OCI-LY1 (cell line): ENCODE results near the gene RAVER1.

ENCODE experiments used
- H2AFZ ChIP-seq: fragments of 200-600 bp; sonication (generic), shearing (Covaris generic); 2 replicates; pipeline ENCODE4 v1.6.0; 2014; ENCODE audit warnings: antibody characterized with exemption, mild to moderate bottlenecking, low read length
- H3F3A ChIP-seq: fragments of 200-600 bp; sonication (generic), shearing (Covaris generic); 2 replicates; pipeline ENCODE4 v1.6.0; 2014; ENCODE audit warnings: mild to moderate bottlenecking, antibody characterized with exemption, low read length, moderate library complexity; ENCODE audit not compliant: insufficient read depth
- H3K27ac ChIP-seq: fragments of 200-600 bp; sonication (generic); 2 replicates; pipeline ENCODE4 v1.5.1; 2014; ENCODE audit warnings: low read length, mixed run types, mild to moderate bottlenecking, low read depth; ENCODE audit not compliant: poor library complexity, severe bottlenecking
- H3K27me3 ChIP-seq: fragments of 200-600 bp; sonication (generic); 2 replicates; pipeline ENCODE4 v1.6.0; 2014; ENCODE audit warnings: antibody characterized with exemption, mild to moderate bottlenecking, low read length, moderate library complexity; ENCODE audit not compliant: insufficient read depth
- H3K36me3 ChIP-seq: fragments of 200-600 bp; sonication (generic); 2 replicates; pipeline ENCODE4 v1.6.1; 2014; ENCODE audit warnings: mild to moderate bottlenecking, antibody characterized with exemption, low read length, moderate library complexity, mixed read lengths; ENCODE audit not compliant: insufficient read depth
- H3K4me1 ChIP-seq: fragments of 200-600 bp; sonication (generic); 2 replicates; pipeline ENCODE4 v1.5.1; 2014; ENCODE audit warnings: mild to moderate bottlenecking, low read length, moderate library complexity; ENCODE audit not compliant: insufficient read depth, severe bottlenecking
- H3K4me2 ChIP-seq: fragments of 200-600 bp; sonication (generic), shearing (Covaris generic); 2 replicates; pipeline ENCODE4 v1.6.1; 2014; ENCODE audit warnings: low read length
- H3K4me3 ChIP-seq: fragments of 200-600 bp; sonication (generic); 2 replicates; pipeline ENCODE4 v1.5.1; 2014; ENCODE audit warnings: low read length, low read depth, mild to moderate bottlenecking, mixed read lengths; ENCODE audit not compliant: poor library complexity, severe bottlenecking
- H3K79me2 ChIP-seq: fragments of 200-600 bp; shearing (Covaris generic); 2 replicates; pipeline ENCODE4 v1.6.1; 2016; ENCODE audit warnings: mixed run types, low read length, mixed read lengths; ENCODE audit not compliant: insufficient read depth
- H3K9ac ChIP-seq: fragments of 200-600 bp; sonication (generic), shearing (Covaris generic); 2 replicates; pipeline ENCODE4 v1.6.1; 2014; ENCODE audit warnings: mild to moderate bottlenecking, low read length, mixed read lengths
- H3K9me2 ChIP-seq: fragments of 200-600 bp; sonication (generic), shearing (Covaris generic); 2 replicates; pipeline ENCODE4 v1.6.1; 2014; ENCODE audit warnings: low read depth, mild to moderate bottlenecking, low read length, mixed read lengths
- H3K9me3 ChIP-seq: fragments of 200-600 bp; shearing (Covaris generic); 2 replicates; pipeline ENCODE4 v1.6.1; 2014; ENCODE audit warnings: low read length, mixed read lengths
- H4K20me1 ChIP-seq: fragments of 200-600 bp; sonication (generic), shearing (Covaris generic); 2 replicates; pipeline ENCODE4 v1.6.0; 2016; ENCODE audit warnings: mild to moderate bottlenecking, low read length; ENCODE audit not compliant: insufficient read depth
- EZH2 ChIP-seq: fragments of 200-600 bp; sonication (generic), shearing (Covaris generic); IDR thresholded peaks from 2 replicates; pipeline ENCODE4 v1.8.0; 2017; ENCODE audit warnings: borderline replicate concordance, mixed run types, mild to moderate bottlenecking, antibody characterized with exemption, low read length, moderate library complexity, mixed read lengths
- TF ChIP-seq, protein P1 (sequence below): fragments of 200-600 bp; sonication (generic), shearing (Covaris generic); IDR thresholded peaks from 2 replicates; pipeline ENCODE4 v1.5.1; 2017; ENCODE audit warnings: mild to moderate bottlenecking, antibody characterized with exemption, low read length, moderate library complexity, mixed read lengths

Gene RAVER1

DNA sequence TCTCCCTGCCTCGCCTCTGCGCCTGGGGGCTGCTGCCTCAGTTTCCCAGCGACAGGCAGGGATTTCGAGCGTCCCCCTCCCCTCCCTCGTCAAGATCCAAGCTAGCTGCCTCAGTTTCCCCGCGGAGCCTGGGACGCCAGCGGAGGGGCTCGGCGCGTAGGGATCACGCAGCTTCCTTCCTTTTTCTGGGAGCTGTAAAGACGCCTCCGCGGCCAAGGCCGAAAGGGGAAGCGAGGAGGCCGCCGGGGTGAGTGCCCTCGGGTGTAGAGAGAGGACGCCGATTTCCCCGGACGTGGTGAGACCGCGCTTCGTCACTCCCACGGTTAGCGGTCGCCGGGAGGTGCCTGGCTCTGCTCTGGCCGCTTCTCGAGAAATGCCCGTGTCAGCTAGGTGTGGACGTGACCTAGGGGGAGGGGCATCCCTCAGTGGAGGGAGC, 63.1 kb downstream of the RAVER1 start:
- H4K20me1 ChIP-seq, result no peaks in the 10 kb centered on the region
- no peaks in the 10 kb centered on the region for H3K9me2 ChIP-seq
- H3F3A ChIP-seq, result no peaks in the 10 kb centered on the region
- H3K27ac ChIP-seq, result peak overlapping the region; percentile 58
- no peaks in the 10 kb centered on the region for H3K9me3 ChIP-seq
- no peaks in the 10 kb centered on the region for H3K27me3 ChIP-seq
- peak overlapping the region; percentile 58 for H3K4me3 ChIP-seq
- no peaks in the 10 kb centered on the region for H3K79me2 ChIP-seq
- TF ChIP-seq, protein P1, sequence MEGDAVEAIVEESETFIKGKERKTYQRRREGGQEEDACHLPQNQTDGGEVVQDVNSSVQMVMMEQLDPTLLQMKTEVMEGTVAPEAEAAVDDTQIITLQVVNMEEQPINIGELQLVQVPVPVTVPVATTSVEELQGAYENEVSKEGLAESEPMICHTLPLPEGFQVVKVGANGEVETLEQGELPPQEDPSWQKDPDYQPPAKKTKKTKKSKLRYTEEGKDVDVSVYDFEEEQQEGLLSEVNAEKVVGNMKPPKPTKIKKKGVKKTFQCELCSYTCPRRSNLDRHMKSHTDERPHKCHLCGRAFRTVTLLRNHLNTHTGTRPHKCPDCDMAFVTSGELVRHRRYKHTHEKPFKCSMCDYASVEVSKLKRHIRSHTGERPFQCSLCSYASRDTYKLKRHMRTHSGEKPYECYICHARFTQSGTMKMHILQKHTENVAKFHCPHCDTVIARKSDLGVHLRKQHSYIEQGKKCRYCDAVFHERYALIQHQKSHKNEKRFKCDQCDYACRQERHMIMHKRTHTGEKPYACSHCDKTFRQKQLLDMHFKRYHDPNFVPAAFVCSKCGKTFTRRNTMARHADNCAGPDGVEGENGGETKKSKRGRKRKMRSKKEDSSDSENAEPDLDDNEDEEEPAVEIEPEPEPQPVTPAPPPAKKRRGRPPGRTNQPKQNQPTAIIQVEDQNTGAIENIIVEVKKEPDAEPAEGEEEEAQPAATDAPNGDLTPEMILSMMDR, result no peak
- no peak for TF ChIP-seq EZH2
- H3K4me1 ChIP-seq, result peaks cover 24% of the 10 kb centered on the region
- H3K9ac ChIP-seq, result peak overlapping the region; percentile 40
- H3K36me3 ChIP-seq, result no peaks in the 10 kb centered on the region
- H2AFZ ChIP-seq, result no peak overlapping the region
- H3K4me2 ChIP-seq, result peak overlapping the region; percentile 74

DNA sequence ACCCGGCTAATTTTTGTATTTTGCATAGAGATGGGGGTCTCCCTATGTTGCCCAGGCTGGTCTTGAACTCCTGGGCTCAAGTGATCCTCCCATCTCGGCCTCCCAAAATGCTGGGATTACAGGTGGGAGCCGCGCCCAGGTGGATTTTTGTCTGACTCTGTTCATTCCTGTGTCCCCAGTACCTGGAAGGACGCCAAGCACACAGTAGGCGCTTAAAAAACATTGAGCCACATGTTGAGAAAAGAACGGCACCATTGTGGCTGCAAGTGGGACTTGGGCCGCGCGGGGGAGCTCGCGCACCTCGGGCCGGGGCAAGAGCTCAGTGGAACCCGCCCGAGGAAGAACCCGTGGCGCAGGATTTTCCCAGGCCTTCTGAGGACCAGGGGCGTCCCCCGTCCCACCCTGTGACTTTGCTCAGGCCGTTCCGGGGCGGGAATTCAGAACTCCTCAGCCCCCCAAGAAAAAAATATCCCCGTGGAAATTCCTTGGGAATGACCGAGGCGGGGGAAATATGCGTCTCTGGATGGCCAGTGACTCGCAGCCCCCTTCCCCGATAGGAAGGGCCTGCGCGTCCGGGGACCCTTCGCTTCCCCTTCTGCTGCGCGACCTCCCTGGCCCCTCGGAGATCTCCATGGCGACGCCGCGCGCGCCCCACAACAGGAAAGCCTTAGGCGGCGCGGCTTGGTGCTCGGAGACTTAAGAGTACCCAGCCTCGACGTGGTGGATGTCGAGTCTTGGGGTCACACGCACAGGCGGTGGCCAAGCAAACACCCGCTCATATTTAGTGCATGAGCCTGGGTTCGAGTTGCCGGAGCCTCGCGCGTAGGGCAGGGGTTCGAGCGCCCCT, 63.8 kb downstream of the RAVER1 start:
- Histone ChIP-seq H2AFZ (no peak overlapping the region), H3K4me3 (peak overlapping the region; percentile 58), H3K4me1 (peaks cover 24% of the 10 kb centered on the region), H3K36me3 (no peaks in the 10 kb centered on the region), H3K27ac (no peak overlapping the region), H3K9ac (no peak overlapping the region; the same call in 1 of the 2 replicates), H3K9me3 (no peaks in the 10 kb centered on the region), H3F3A (no peaks in the 10 kb centered on the region), H3K27me3 (no peaks in the 10 kb centered on the region), H3K79me2 (no peaks in the 10 kb centered on the region), H3K9me2 (no peaks in the 10 kb centered on the region), H4K20me1 (no peaks in the 10 kb centered on the region), H3K4me2 (peak overlapping the region; percentile 74)
- TF ChIP-seq EZH2, result no peak
- TF ChIP-seq, protein P1, result peak; percentile 94

DNA sequence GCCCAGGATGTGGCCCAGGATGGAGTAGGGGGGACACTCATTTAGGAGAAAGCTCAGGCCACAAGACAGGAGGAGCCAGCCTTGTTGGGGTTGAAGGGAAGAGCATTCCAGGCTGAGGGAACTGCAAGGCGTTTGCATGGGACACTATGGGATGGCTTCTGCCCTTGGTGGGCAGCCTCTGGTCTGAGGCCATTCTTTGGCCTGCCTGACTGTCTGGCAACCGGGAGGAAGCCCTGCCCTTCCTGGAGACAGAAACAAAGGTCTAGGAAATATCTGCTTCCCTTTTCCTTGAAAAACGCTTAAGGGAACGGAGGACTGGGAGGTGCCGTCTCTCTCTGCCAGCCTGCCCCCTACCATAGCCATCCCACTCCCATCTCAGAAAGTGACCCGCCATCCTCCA, 65.3 kb downstream of the RAVER1 start:
- H3K27ac ChIP-seq, result no peak overlapping the region
- H3K4me1 ChIP-seq, result peaks cover 24% of the 10 kb centered on the region
- no peak overlapping the region for H3K4me2 ChIP-seq
- no peak for TF ChIP-seq EZH2
- TF ChIP-seq, protein P1, result no peak
- H3K79me2 ChIP-seq, result no peaks in the 10 kb centered on the region
- H3K27me3 ChIP-seq, result no peaks in the 10 kb centered on the region
- no peaks in the 10 kb centered on the region for H3F3A ChIP-seq
- H3K4me3 ChIP-seq, result no peak overlapping the region
- H3K9ac ChIP-seq, result no peak overlapping the region
- H3K9me3 ChIP-seq, result no peaks in the 10 kb centered on the region
- no peaks in the 10 kb centered on the region for H3K9me2 ChIP-seq
- H2AFZ ChIP-seq, result no peak overlapping the region
- no peaks in the 10 kb centered on the region for H4K20me1 ChIP-seq
- H3K36me3 ChIP-seq, result no peaks in the 10 kb centered on the region
